HG02852 (cell line): ENCODE measurements around the gene MORN5.

Experiments
- ATAC-seq: cut with Tn5 transposase; IDR thresholded peaks from one replicate; pipeline ENCODE4 v1.9.1; 2021; ENCODE audit warnings: mild to moderate bottlenecking, moderate library complexity; ENCODE audit not compliant: unreplicated experiment

The MORN5 gene

DNA sequence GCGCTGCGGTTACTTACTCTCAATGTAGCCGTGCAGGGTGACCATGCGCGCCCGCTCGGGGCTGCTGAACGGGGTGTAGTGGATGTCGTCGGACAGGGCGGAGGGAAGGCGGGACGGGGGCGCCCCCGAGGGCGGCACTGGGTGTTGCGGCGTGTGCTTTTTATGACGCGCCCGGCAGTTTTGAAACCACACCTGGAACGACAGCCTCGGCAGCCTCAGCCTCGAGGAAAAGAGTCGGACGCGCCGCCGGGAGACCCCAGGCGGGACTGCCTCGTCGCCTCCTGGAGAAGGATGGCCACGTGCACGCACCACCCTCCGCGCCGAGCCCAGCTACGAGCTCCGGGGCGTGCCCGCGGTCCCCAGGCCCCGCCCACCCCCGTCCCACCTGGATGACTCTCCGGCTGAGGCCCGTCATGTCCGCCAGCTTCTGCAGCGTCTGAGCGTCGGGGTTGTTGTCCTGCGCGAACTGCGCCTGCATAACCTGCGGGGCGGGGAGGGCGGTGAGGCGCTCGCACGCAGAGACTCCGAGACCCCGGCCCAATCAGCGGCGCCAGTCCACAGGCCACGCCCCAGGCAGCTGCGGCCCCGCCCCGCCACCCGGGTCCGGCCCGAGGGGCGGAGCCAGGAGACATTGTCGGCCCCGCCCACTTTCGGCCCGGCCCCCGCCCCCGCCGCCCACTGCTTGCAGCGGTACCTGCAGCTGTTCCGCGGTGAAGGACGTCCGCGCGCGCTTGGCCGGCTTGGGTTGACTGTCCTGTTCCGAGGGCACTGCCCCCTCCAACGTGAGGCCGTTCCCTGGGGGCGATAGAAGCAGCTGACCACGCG is 54.1 kb downstream of the MORN5 start:
- ATAC-seq: peak; percentile 51

DNA sequence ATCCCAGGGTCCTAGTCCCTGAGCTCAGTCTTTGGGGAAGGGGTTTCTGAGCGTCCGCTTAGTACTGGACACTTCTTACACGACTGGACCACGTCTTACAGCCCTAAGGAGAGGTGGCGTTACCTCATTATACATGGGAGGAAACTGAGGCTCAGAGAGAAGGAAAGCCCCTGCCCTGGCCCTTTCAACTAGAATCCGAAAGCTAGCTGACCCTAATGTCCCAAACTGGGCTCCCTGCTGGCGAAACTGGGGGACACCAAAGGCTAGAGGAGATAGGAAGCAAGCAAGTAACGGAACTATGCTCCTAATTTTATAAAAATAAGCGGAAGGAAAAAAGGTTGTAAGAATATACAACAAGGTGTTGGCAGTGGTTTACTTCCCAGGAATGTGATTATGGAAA is 54.8 kb downstream of the MORN5 start:
- no peak for ATAC-seq

DNA sequence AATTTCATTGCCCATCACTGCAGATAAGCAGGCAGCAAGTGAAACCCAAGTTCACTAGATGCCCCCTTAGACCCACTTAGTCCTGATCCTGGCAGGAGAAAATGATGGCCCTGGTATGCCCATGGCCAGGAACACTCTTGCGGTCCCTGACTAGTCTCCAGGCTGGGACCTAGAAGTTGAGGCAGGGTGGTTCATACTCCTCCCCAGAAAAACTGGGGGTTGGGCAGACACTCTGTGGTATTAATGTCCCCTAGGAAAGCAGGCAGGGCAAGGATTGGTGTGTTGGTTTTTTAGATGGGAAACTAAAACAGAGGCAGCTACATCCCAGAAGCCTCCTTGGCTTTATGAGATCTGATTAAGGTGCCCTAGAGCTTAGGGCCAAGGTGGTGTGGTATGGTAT is 56.0 kb downstream of the MORN5 start:
- no peak for ATAC-seq

- no peak for ATAC-seq
These were observed 56.6 kb downstream of the MORN5 start for GRCh38 chr9:122216138-122216797.

DNA sequence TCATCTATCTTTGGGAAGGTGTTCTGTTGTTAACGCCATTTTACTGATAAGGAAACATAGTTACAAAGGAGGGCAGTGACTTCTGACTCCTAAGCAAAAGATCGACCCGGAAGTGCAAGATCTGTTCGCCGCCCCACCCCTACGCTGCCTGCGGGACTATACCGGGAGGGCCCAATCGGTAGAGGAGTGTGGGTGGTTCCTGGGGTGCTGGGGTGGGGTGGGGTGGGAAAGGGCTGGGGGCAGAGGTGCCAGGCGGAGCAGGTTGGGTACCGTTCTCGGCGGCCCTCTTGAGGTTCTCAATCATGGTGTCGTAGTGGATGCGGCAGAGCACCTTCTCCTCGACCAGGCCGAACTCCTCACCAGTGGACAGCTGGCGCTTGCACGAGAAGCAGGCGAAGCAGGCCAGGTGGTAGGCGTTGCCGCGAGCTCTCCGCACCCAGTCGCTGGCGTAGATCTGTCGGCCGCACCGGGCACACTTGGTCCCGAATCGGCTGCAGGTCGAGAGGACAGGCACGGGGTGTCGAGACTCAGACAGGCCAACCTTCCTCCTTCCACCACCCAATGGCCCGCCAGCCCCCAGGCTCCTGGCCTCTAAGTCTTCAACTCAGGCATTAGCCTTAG is 57.2 kb downstream of the MORN5 start:
- ATAC-seq: no peak

GRCh38 chr9:122217640-122218039 is 57.9 kb downstream of the MORN5 start:
- ATAC-seq: no peak

- no peak for ATAC-seq
These were observed 58.6 kb downstream of the MORN5 start for GRCh38 chr9:122218071-122218934.

- ATAC-seq: no peak
These were observed 59.5 kb downstream of the MORN5 start for GRCh38 chr9:122218935-122219855.

DNA sequence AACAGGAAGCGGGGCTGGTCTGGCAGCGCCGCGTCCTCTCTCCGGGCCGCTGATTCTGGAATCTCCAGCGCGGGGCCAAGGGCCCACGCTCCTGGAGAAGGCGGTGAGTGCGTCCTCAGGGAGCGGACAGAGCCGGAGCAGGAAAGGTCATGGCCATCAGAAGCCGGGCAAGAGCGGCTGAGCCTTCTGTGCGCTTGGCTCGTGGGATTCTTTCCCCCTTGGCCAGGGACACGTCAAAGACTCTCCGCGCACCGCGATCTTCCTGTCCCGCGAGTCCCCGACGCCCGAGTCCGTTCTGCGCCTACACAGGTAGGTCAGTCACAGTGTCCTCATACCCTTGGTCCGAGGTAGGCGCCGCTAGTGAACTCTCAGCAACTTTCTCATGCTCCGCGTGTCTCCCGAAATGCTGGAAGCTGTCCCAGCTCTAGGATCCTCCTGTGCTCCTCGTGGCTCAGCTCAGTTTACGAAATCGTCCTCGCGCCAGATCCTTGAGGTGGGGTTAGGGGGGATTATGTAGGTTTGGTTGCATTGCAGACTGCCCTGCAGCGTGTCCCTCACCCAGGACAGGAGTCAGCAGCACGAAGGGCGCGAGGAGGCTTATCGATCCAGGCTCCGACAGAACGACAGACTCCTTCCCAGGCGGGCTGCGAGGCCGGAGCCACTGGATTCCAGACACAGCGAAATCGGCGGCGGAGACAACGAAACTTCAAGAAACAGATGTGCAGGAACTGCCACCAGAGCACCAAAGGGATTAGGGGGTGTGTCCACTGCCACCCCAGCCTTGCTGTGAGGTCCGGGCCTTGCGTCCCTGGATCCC is 60.4 kb downstream of the MORN5 start:
- no peak for ATAC-seq

- no peak for ATAC-seq
These were observed 61.0 kb downstream of the MORN5 start for GRCh38 chr9:122220673-122221182.

DNA sequence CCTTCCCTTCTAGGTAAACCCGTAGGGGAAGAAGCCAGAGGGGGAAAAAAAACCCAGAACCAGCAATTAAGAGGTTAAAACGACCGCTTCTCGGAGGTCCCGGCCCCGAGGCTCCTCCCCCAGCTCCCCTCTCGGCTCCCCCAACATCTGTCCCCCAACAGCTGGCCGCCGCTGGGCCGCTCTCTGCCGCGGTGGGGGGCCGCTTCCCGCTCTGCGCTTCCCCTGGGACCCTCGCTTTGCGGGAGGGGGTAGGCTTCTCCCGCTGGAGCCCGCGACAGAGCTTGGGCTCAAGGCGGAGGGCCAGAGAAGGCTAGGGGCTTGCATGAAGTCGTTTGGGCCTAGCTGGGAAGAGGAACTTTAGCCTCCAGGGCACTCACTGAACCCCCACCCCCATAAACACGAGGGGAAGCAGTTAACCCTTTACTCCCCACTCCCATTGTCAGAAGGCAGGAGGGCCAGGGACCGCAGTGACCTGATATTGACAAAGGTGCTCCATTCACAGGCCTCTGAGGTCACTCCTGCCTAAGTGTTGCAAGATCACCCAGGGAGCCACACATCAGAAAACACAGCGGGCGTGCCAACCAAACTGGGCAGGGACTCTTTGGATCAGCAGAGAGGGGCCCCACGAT is 61.6 kb downstream of the MORN5 start:
- ATAC-seq: no peak

DNA sequence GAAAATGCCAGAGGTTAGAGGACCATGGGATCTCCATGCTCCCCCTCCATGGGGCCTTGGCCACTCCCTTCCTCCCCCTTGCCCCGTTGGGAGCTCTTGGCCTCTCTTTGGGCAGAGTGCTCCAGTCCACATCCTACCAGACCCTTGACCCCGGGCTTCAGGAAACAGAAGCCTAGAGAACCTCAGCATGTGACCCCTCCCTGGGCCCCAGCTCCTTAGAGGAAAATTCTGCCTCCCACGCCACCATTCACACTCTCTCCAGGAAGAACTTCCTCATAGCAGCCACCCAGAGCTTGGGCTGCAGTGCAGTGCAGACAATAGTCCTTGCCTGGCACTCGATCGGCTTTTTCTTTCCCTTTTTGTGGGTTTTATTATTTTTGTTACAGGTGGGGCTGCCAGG is 63.1 kb downstream of the MORN5 start:
- ATAC-seq: no peak

GRCh38 chr9:122223435-122223834 is 63.7 kb downstream of the MORN5 start:
- ATAC-seq: no peak

GRCh38 chr9:122225312-122226141 is 65.8 kb downstream of the MORN5 start:
- ATAC-seq: no peak

DNA sequence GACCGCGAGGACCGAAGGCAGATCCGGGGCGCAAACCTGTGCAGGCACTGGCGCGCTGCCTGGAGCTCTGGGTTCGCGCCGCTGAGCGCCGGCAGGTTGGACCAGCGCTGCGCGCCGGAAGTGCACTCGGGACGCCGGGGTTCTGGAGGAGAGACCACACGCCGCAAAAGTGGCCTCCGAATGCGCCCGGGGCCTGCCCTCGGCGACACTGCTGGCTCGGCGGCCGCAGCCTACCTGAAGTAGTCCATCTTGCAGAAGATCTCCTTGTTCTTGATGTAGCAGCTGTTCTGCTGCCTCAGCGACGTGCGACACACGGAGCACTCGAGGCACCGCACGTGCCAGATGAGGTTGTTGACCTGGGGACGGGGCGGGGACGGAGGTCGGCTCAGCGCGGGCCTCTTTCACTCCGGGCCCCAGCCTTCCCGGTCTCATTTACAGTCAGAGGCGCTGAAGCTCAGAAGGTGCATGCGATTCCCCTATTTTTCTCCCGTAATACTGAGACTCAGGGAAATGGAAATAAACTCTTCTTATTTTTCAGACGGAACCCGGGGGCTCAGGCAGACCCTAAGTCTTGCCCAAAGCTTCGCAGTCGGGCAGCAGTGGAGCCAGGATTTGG is 66.5 kb downstream of the MORN5 start:
- no peak for ATAC-seq

GRCh38 chr9:122226758-122227574 is 67.3 kb downstream of the MORN5 start:
- ATAC-seq: no peak
